Peyer's patch (tissue), 4 donors: ENCODE data around the gene AUTS2. TPM values are rescaled to one million over a fixed set of nuclear protein-coding genes. Genes with fewer than 3 reads are reported as not detected.

Experiments used
- DNase-seq, 3 donors: peaks; one replicate each; pipeline ENCODE4 v3.0.0-alpha.2; 2017 to 2019
- H3K27ac ChIP-seq, 4 donors: fragments of 200-600 bp; sonication (generic); one replicate each; pipeline ENCODE4 v1.5.1; 2016 to 2019
- H3K27me3 ChIP-seq, 2 donors: fragments of 200-600 bp; sonication (generic); one replicate each; pipeline ENCODE4 v1.5.1; 2019
- H3K36me3 ChIP-seq, 3 donors: fragments of 200-600 bp; sonication (generic); one replicate each; pipeline ENCODE4 v1.5.1; 2016 to 2019
- H3K4me1 ChIP-seq, 4 donors: fragments of 200-600 bp; sonication (generic); one replicate each; pipeline ENCODE4 v1.5.1; 2016 to 2019
- H3K4me3 ChIP-seq, 4 donors: fragments of 200-600 bp; sonication (generic); 1 replicate in 3 of 4; 2 replicates in 1 of 4; pipeline ENCODE4 v1.5.1; 2016 to 2019; ENCODE audit warnings: mild to moderate bottlenecking in 1 of 4
- H3K9me3 ChIP-seq, 4 donors: fragments of 200-600 bp; sonication (generic); one replicate each; pipeline ENCODE4 v1.5.1; 2016 to 2019; ENCODE audit warnings: mild to moderate bottlenecking in 1 of 4
- CTCF ChIP-seq, 6 experiments: fragments of 450-650 bp in 4 of 6; fragments of 200-600 bp in 2 of 6; sonication (generic) in 1 of 6; IDR thresholded peaks; one replicate each; pipeline ENCODE4 v1.5.1; 2017 to 2019; ENCODE audit warnings: antibody characterized with exemption in 6 of 6, mild to moderate bottlenecking in 3 of 6, moderate library complexity in 1 of 6
- POLR2A ChIP-seq, 2 donors: fragments of 450-650 bp; IDR thresholded peaks; one replicate each; pipeline ENCODE4 v1.5.1; 2017; ENCODE audit warnings: antibody characterized with exemption in 2 of 2, mild to moderate bottlenecking in 2 of 2, moderate library complexity in 2 of 2
- total RNA-seq, 4 donors: library from RNA; depleted of rRNA; stranded (reverse); fragments of >200 nt; gene quantifications; one replicate each; pipeline ENCODE4 v1.1.0, GENCODE V29; 2016

The AUTS2 gene
- total RNA-seq, 4 donors from 2014 or later = 55.9 to 90.0 (median 72.6) TPM

GRCh38 chr7:70069977-70070376 lies 471.7 kb downstream of the AUTS2 start:
- TF ChIP-seq POLR2A (IDR thresholded peaks at IDR 0.05) (no peak), CTCF (IDR thresholded peaks at IDR 0.05) (no peak)

GRCh38 chr7:70071766-70072165 lies 473.5 kb downstream of the AUTS2 start:
- no peak for TF ChIP-seq POLR2A (IDR thresholded peaks at IDR 0.05)
- no peak for TF ChIP-seq CTCF (IDR thresholded peaks at IDR 0.05)
- Histone ChIP-seq H3K27me3 (no peaks in the 10 kb centered on the region), H3K4me3 (no peak overlapping the region), H3K9me3 (no peaks in the 10 kb centered on the region), H3K4me1 (peaks cover 0 to 6% (median 0%) of the 10 kb centered on the region in 4 donors), H3K27ac (peak overlapping the region in 2 of 4 donors; percentile 25 to 60), H3K36me3 (no peaks in the 10 kb centered on the region)
- DNase-seq = no peak

More at GRCh38 chr7:70069977-70070376, 471.7 kb downstream of the AUTS2 start:
- H3K27ac ChIP-seq = no peak overlapping the region
- H3K36me3 ChIP-seq = no peaks in the 10 kb centered on the region
- no peak for DNase-seq
- peaks cover 0 to 6% (median 0%) of the 10 kb centered on the region in 4 donors for H3K4me1 ChIP-seq
- no peaks in the 10 kb centered on the region for H3K27me3 ChIP-seq
- H3K9me3 ChIP-seq = no peaks in the 10 kb centered on the region
- no peak overlapping the region for H3K4me3 ChIP-seq

- no peak for DNase-seq
- Histone ChIP-seq H3K4me3 (no peak overlapping the region), H3K36me3 (no peaks in the 10 kb centered on the region), H3K9me3 (no peaks in the 10 kb centered on the region), H3K27ac (peak overlapping the region in 1 of 4 donors; percentile 60), H3K4me1 (peaks cover 0 to 6% (median 0%) of the 10 kb centered on the region in 4 donors), H3K27me3 (no peaks in the 10 kb centered on the region)
- TF ChIP-seq POLR2A (IDR thresholded peaks at IDR 0.05) = no peak
- no peak for TF ChIP-seq CTCF (IDR thresholded peaks at IDR 0.05)
Observed at GRCh38 chr7:70072220-70072619, 473.9 kb downstream of the AUTS2 start.

- no peaks in the 10 kb centered on the region for H3K9me3 ChIP-seq
- no peaks in the 10 kb centered on the region for H3K27me3 ChIP-seq
Observed at GRCh38 chr7:70076325-70076724, 478.1 kb downstream of the AUTS2 start.

GRCh38 chr7:70082099-70082611 lies 483.9 kb downstream of the AUTS2 start:
- no peaks in the 10 kb centered on the region for H3K27me3 ChIP-seq
- H3K27ac ChIP-seq = no peak overlapping the region
- H3K36me3 ChIP-seq = no peaks in the 10 kb centered on the region
- TF ChIP-seq POLR2A (IDR thresholded peaks at IDR 0.05) (no peak), CTCF (IDR thresholded peaks at IDR 0.05) (no peak)
- no peaks in the 10 kb centered on the region for H3K4me1 ChIP-seq
- no peak overlapping the region for H3K4me3 ChIP-seq
- no peaks in the 10 kb centered on the region for H3K9me3 ChIP-seq
- DNase-seq = no peak

More at GRCh38 chr7:70076325-70076724, 478.1 kb downstream of the AUTS2 start:
- Histone ChIP-seq H3K4me1 (peaks cover 0 to 6% (median 0%) of the 10 kb centered on the region in 4 donors), H3K36me3 (no peaks in the 10 kb centered on the region), H3K4me3 (no peak overlapping the region), H3K27ac (no peak overlapping the region)
- TF ChIP-seq CTCF (IDR thresholded peaks at IDR 0.05) = no peak
- TF ChIP-seq POLR2A (IDR thresholded peaks at IDR 0.05) = no peak
- no peak for DNase-seq

GRCh38 chr7:70091362-70091761 lies 493.1 kb downstream of the AUTS2 start:
- DNase-seq = no peak
- TF ChIP-seq CTCF (IDR thresholded peaks at IDR 0.05) (no peak), POLR2A (IDR thresholded peaks at IDR 0.05) (no peak)
- Histone ChIP-seq H3K27ac (no peak overlapping the region), H3K9me3 (no peaks in the 10 kb centered on the region), H3K4me3 (no peak overlapping the region), H3K27me3 (no peaks in the 10 kb centered on the region), H3K4me1 (no peaks in the 10 kb centered on the region), H3K36me3 (no peaks in the 10 kb centered on the region)
